Colon (tissue), 2 donors: Measurements from ENCODE around the gene EIF4E2.
"Not testable (repeated sequence)": the region's sequence is repeated elsewhere in the genome, so short reads cannot be mapped to it uniquely, and the experiment has no call there.

Experiments used
- FAIRE-seq: peaks from 2 replicates; lab custom pipeline; 2012; peaks lifted over from hg19 to GRCh38; lab: Jason Lieb, UNC
- donor health status: control.
- donor health status: control.

EIF4E2 gene

DNA sequence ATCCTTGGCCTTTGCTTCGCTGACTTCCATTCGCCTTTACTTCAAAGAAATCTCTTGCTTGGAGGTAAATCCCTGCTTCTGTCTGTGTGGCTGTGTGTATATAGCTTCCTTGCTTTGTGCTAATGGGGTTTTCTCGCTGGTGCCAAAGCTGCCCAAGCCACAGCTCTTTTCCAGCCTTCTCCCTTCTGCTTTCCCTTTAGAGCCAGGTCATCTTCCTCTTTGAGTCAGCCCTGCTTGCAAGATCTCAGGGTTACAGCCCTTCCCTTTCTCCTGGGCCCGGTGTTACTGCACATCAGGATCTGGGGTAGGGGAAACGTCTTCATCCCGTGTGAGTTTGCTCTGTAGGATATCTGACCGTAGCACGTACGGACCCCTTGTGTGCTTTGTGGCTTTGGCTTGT, 19.1 kb downstream of the EIF4E2 start:
- no peak for FAIRE-seq

DNA sequence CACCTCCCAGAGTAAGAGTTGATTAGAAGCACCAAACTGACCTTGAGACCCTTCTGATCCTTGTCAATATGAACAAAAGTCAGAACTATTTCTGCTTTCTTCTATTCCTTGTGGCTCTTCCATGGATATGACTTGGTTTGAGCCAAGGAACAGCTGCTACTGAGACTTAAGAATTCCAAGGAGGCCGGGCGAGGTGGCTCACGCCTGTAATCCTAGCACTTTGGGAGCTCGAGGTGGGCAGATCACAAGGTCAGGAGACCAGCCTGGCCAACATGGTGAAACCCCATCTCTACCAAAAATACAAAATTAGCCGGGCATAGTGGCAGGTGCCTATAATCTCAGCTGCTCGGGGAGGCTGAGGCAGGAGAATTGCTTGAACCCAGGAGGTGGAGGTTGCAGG, 20.0 kb downstream of the EIF4E2 start:
- FAIRE-seq, result not testable (repeated sequence)

DNA sequence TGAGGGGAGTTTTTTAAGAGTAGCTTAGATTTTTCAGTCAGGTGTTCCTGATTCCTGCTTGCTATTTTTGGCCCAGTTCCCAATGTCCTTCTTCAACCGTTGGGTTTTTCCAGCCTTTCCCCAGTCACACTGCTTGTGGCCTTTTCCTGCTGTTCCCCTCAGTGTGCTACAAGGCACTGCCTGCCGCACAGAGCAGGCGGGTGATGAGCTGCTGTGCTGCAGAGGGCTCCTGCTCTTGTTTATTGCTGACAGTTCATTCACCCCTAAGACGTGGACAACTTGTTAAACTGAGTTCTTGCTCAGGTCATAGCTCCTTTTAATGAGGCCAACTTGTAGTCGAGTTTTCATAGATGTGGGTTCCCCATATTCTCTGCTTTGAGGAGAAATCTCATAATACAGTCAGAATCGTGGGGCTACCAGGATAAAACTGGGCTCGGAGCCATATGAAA, 20.6 kb downstream of the EIF4E2 start:
- FAIRE-seq, result no peak

- no peak for FAIRE-seq
Measured at GRCh38 chr2:232573042-232573441, 22.6 kb downstream of the EIF4E2 start.

DNA sequence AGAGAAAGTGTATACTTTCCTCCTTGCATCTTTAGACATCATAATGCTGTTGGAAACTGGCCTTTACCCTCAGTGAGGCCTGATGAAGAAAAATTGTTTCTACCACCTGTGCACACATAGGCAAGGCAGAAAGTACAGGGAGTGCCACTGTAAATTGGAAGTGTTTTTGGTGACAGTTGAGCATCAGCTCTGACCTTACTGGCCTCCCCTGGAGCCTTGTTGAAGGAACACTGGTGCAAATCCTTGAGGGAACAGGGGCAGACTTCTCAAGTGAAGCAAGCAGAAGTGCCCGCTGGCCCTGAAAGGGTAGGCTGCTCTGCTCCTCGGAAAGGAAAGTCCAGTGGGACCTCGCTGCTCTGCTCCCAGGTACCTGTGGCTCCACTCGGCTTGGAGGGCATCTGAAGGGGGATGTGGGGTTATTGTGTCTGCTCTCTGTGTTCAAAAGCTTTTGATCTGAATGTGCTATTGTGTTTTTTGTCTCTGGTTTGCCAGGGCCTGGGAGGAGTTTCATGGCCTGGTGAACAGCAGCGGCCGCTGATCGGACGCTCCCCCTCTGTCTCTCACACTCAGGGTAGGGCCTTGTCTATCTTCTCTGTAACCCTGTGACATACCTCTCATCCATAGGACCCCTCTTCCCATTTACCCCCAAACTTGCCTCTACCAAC, 23.4 kb downstream of the EIF4E2 start:
- no peak for FAIRE-seq

GRCh38 chr2:232574674-232575403, 24.4 kb downstream of the EIF4E2 start:
- FAIRE-seq, result no peak

DNA sequence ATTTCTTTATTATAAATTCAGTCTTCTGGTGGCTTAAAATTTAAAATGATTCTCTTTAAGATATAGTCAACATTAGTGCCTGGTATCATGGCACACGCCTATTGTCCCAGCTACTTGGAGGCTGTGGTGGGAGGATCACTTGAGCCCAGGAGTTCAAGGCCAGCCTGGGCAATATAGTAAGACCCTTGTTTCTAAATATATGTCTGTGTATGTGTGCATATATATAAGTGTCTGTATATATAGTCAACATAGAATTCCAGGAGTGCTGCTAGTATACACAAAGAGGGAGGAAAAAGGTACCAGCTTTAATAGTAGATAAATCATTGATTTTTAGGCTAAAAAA, 24.9 kb downstream of the EIF4E2 start:
- no peak for FAIRE-seq

DNA sequence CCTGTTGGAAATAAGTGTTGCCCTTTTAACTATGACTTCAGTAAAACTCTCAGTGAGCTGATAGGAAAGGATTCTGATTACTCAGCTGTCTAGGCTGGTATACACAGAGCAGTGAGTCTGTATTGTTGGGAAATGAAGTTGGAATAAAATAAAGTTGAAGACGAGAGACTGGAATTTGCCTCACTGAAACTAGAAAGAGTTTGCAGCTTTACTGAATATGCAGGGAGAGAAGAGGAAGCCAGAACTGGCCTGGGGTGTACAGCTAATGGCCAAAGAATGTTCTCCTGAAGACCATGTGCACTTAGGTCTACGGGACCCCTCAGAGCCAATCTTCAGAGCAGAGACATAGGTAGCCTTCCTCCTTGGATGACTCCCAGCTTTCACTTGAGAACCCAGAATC, 26.5 kb downstream of the EIF4E2 start:
- FAIRE-seq, result no peak

DNA sequence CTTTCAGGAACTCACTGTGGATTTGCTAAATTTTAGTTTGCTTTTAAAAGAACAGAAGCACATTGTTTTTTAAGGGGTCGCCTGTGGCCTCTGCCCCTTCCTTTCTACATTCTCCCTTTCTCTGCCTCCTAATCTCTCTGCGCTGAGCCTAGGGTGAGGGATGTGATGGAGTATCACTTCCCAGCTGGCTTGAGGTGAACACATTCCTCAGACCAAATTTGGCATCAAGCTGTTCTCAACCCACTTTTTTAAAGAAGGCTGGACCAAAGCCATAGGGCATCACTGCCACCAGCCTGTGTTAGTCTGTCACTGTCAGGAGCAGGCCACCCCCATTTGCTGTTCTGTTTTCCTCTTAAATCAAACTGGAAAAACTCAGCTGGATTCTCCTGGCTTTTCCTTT, 27.4 kb downstream of the EIF4E2 start:
- no peak for FAIRE-seq

DNA sequence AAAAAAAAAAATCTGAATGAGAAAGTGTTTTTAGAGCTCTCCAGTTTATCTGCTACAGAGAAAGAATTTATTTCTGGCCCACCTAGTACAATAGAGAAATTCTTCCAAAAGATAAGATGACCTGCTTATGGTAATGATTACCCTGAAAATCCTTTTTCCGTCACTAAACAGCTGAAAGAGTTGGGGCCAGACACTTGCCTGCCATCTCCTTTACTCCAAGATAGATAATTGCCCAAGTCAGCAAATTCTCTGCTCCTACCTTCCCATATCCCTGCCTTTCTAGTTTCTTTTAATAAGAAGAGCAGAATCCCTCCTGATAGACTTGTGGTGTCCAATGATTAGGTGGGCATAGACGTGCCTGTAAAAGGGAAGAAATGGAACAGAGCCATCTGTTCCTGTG, 28.1 kb downstream of the EIF4E2 start:
- no peak for FAIRE-seq

GRCh38 chr2:232580648-232580981, 30.1 kb downstream of the EIF4E2 start:
- FAIRE-seq, result no peak

DNA sequence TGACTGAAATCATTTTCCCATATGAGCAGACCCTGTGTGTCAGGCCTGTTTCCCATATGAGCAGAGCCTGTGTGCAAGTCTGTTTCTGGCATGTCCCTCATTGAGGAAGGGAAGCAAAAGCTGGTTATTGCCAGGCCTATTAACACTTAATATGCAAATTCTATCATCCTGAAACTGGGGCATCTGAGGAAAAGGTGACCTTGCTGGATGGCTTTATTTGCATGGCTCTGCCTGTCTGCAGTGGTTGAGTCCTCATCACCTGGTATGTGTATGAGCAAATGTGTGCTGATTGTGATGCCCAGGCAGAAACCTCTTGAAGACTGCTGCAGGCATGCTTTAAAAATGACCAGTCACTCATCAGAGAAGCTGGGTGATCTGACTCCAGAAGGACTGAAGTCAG, 31.2 kb downstream of the EIF4E2 start:
- no peak for FAIRE-seq

GRCh38 chr2:232584238-232584637, 33.7 kb downstream of the EIF4E2 start:
- no peak for FAIRE-seq

DNA sequence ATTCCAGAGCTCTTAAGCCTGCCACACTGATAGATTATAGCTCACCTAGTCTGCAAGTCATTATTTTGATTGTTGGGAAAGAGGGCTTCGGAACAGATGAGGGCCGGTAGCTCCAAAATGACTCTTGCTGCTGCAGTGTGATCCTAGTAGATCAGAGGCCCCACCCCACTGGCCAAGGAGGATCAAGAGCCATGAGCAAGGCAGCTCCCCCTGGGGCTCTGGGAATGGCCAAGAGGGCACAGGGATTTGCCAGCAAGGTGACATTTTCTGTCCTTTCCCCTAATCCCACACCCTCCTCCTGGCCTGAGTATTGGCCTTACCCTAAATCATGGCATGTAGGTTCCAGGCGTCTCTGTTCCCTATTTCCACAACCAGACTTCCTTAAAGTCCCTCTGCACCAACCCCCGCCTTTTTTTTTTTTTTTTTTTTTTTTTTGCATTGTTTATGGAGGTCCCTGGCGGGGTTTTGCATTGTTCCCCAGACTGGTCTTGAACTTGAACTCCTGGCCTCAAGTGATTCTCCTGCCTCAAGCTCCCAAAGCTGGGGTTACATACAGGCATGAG, 36.5 kb downstream of the EIF4E2 start:
- no peak for FAIRE-seq

DNA sequence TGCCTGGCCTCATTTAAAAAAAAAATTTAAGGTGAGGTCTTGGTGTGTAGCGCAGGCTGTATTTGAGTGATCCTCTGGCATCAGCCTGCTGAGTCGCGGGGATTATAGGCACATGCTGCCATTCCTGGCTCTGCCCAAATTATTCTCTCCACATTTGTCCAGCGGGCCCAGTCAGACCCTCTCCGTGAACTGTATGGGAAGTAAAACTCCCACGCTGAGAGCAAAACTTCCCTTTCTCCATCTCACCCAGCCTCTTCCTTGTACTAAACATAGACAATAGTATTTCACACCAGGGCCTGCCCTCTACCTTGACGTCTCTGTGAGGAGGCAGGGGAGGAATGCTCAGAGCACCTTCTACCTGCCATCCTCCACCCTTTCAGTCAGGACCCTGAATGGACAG, 37.0 kb downstream of the EIF4E2 start:
- no peak for FAIRE-seq

DNA sequence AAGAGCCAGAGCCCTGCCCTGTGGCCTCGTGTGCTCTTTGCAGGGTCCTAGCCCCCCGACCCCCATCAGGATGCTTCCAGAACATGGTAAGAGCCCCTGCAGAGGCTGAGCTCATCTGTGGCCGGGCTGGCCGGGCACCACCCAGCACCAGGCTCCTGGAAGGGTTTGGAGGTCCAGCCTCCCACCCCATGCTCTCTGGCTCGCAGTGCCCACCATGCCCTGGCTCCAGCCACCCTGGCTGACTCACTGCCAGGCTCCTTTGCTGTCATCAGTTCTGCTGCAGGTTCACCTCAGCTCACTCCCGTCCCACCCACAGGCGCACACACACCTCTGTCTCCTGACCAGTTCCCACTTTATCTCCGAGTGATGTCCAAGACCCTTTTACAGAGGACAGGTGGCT, 37.5 kb downstream of the EIF4E2 start:
- no peak for FAIRE-seq

GRCh38 chr2:232588680-232589585, 38.4 kb downstream of the EIF4E2 start:
- FAIRE-seq, result no peak

GRCh38 chr2:232592772-232593395, 42.4 kb downstream of the EIF4E2 start:
- no peak for FAIRE-seq

DNA sequence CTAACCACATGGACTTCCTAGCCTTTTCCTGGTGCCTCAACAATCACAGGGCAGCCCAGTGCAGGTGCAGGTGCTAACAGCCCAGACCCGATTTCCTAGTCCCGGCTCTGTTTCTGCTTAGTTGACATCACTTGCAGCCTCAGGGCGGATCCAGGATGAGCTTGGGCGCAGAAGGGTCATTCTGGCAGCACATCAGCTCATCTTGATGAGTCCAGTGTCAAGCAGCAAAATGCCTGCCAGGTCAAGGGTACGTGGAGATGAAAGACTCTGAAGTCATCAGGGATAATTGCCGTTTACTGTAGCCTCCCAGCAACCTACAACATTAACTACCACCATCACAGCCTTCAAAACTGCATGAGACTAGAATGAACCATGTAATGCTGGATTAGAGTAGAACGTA, 43.5 kb downstream of the EIF4E2 start:
- no peak for FAIRE-seq

GRCh38 chr2:232597362-232598079, 47.0 kb downstream of the EIF4E2 start:
- FAIRE-seq, result no peak

DNA sequence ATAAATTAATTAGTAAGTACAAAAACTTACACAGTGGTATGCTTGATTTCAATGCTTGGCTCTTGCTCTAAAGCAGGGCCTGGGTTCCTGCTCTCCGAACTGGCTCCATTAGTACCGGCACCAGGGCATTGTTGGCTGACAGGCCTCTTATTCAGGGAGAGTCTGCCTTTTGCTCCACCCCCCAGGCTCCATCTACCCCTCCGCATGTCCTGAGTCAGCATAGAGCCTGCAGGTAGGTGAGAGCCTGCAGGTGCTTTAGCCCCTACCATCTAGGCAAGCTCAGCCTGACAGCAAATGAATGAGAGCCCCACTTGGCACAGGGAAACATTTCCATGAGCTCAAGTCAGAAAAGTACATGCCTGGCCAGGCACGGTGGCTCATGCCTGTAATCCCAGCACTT, 47.8 kb downstream of the EIF4E2 start:
- no peak for FAIRE-seq
